ENCODE data around the gene DLGAP1. TPM values are rescaled to one million over a fixed set of nuclear protein-coding genes. Genes with fewer than 3 reads are reported as not detected.

Gene DLGAP1
- total RNA-seq, 1 experiment from 2014 or later: 23.2 TPM

- H3K4ac ChIP-seq (ENCODE audit: low read depth, low read length): no peak overlapping the region
- H3K27ac ChIP-seq (ENCODE audit: insufficient read length, low read depth, low read length): peak overlapping the region; percentile 46
- no peaks in the 10 kb centered on the region for H3K27me3 ChIP-seq (ENCODE audit: insufficient read depth, low read length)
- no peak overlapping the region for H3K56ac ChIP-seq (ENCODE audit: insufficient read length, low read depth, low read length)
- no peak for DNase-seq
- peaks cover 17% of the 10 kb centered on the region for H3K23me2 ChIP-seq (ENCODE audit: insufficient read length, low read depth, low read length, poor library complexity, severe bottlenecking)
- H2BK12ac ChIP-seq (ENCODE audit: insufficient read length, low read depth, low read length): no peak overlapping the region
- WGBS (ENCODE audit: extremely low coverage, insufficient read length, low lambda C conversion rate): no CpG with 5 or more reads among the region's 10 CpGs
- H3K79me1 ChIP-seq (ENCODE audit: insufficient read depth, low read depth, low read length, poor library complexity, severe bottlenecking): peaks cover 4% of the 10 kb centered on the region
- H3K27ac Mint-ChIP-seq: peak overlapping the region; percentile 94 to 99 (median 97)
- peaks cover 11% of the 10 kb centered on the region; the same call in 1 of the 2 replicates for H3K4me1 ChIP-seq (ENCODE audit: insufficient read depth, low read length)
- no peak overlapping the region for H4K5ac ChIP-seq (ENCODE audit: insufficient read length, low read depth, low read length)
- no peak overlapping the region for H3K9ac ChIP-seq (ENCODE audit: extremely low read depth, insufficient read length, low read length)
- H3T11ph ChIP-seq (ENCODE audit: low read length): no peak overlapping the region
- peak overlapping the region; percentile 98 to 99 for H3K4me3 Mint-ChIP-seq
- H4K91ac ChIP-seq (ENCODE audit: insufficient read length, low read depth, low read length): no peak overlapping the region
- H2AFZ ChIP-seq (ENCODE audit: low read length): no peak overlapping the region
- H3K79me2 ChIP-seq (ENCODE audit: insufficient read depth, low read length): peaks cover 32% of the 10 kb centered on the region; the same call in 1 of the 2 replicates
- peaks cover 62% of the 10 kb centered on the region in 2 experiments for H3K4me1 Mint-ChIP-seq
- peaks cover 4 to 12% of the 10 kb centered on the region in 2 experiments; a peak in 4 of 5 replicates for H3K9me3 Mint-ChIP-seq
- H3K14ac ChIP-seq (ENCODE audit: insufficient read depth, low read length): no peak overlapping the region
- no peak overlapping the region for H2AK5ac ChIP-seq (ENCODE audit: insufficient read length, low read length)
- peak overlapping the region; percentile 29 for H3K23ac ChIP-seq (ENCODE audit: insufficient read length, low read depth, low read length)
- no peaks in the 10 kb centered on the region for H4K20me1 ChIP-seq (ENCODE audit: control insufficient read depth, insufficient read depth, insufficient read length)
- no peak overlapping the region for H3K18ac ChIP-seq (ENCODE audit: insufficient read length, low read depth, low read length)
- no peaks in the 10 kb centered on the region for H3K9me3 ChIP-seq (ENCODE audit: control insufficient read depth, low read depth, low read length)
- H2BK5ac ChIP-seq (ENCODE audit: insufficient read length, low read length): no peak overlapping the region
- H3K4me2 ChIP-seq (ENCODE audit: insufficient read depth, insufficient read length, low read length): peak overlapping the region; percentile 14
- H2BK120ac ChIP-seq (ENCODE audit: low read depth, low read length, poor library complexity, severe bottlenecking): no peak overlapping the region
- no peak overlapping the region for H2BK15ac ChIP-seq (ENCODE audit: low read depth, low read length)
- H4K8ac ChIP-seq (replicated peaks; ENCODE audit: insufficient read length, low read depth, low read length): no peak overlapping the region
- H3K27me3 Mint-ChIP-seq (ENCODE audit: low read depth): peaks cover 2% of the 10 kb centered on the region; the same call in 1 of the 2 replicates
- no peak overlapping the region for H2BK20ac ChIP-seq (ENCODE audit: low read depth, low read length, poor library complexity, severe bottlenecking)
- peaks cover 71 to 78% (median 73%) of the 10 kb centered on the region in 3 experiments for H3K36me3 Mint-ChIP-seq (ENCODE audit: insufficient read depth in 1 of 3, low read depth in 3 of 3)
- TF ChIP-seq, protein P1, sequence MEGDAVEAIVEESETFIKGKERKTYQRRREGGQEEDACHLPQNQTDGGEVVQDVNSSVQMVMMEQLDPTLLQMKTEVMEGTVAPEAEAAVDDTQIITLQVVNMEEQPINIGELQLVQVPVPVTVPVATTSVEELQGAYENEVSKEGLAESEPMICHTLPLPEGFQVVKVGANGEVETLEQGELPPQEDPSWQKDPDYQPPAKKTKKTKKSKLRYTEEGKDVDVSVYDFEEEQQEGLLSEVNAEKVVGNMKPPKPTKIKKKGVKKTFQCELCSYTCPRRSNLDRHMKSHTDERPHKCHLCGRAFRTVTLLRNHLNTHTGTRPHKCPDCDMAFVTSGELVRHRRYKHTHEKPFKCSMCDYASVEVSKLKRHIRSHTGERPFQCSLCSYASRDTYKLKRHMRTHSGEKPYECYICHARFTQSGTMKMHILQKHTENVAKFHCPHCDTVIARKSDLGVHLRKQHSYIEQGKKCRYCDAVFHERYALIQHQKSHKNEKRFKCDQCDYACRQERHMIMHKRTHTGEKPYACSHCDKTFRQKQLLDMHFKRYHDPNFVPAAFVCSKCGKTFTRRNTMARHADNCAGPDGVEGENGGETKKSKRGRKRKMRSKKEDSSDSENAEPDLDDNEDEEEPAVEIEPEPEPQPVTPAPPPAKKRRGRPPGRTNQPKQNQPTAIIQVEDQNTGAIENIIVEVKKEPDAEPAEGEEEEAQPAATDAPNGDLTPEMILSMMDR (conservative IDR thresholded peaks at IDR 0.05): no peak
Measured at GRCh38 chr18:3455907-3456685, 999.0 kb downstream of the DLGAP1 start.
